SH-SY5Y (cell line): Measurements from ENCODE around the gene FANCC.

Experiments
- GATA2 ChIP-seq: IDR thresholded peaks from 2 replicates; pipeline ENCODE4 v1.6.1; 2011; ENCODE audit warnings: mild to moderate bottlenecking, low read depth, low read length
- GATA3 ChIP-seq: IDR thresholded peaks from 2 replicates; pipeline ENCODE4 v1.6.1; 2011; ENCODE audit warnings: low read depth, mild to moderate bottlenecking, low read length, moderate library complexity

DNA sequence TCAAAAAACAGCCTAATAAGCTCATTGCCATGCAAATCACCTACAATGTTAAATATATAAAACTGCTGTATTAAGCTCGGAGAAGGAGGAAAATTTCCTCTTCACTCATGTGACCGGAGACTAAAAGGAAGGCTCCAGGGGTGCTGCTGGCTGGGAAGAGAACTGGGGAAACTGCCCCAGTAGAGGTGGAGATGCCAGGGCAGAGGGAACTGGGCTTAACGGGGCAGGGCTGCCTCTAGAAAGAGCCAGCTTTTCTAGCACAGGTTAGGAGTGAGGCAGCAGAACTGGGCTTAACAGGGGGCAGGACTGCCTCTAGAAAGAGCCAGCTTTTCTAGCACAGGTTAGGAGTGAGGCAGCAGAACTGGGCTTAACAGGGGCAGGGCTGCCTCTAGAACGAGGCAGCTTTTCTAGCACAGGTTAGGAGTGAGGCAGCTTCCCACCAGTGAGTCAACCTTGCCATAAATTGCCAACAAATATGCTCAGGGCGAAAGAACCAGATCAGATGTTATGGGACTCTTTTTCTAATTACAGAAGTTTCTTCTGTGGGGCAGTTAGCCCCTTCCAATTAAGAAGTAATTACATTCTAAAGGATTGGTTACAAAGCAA, 115.3 kb downstream of the FANCC start:
- no peak for TF ChIP-seq GATA2
- no peak for TF ChIP-seq GATA3
